ENCODE data around the gene CLEC10A.
"Not testable (repeated sequence)": the region's sequence is repeated elsewhere in the genome, so short reads cannot be mapped to it uniquely, and the experiment has no call there.

Gene CLEC10A

GRCh38 chr17:7108981-7109380, 28.9 kb upstream of the CLEC10A start:
- in situ Hi-C loops (cut with HindIII; ENCODE audit: low sequenced_read_pairs), result no loop called here

- in situ Hi-C loops (cut with HindIII; ENCODE audit: low sequenced_read_pairs), result no loop called here
These were observed 28.5 kb upstream of the CLEC10A start for GRCh38 chr17:7108560-7108925.

GRCh38 chr17:7107795-7108559, 27.9 kb upstream of the CLEC10A start:
- in situ Hi-C loops (cut with HindIII; ENCODE audit: low sequenced_read_pairs), result no loop called here

GRCh38 chr17:7107012-7107754, 27.1 kb upstream of the CLEC10A start:
- in situ Hi-C loops (cut with HindIII; ENCODE audit: low sequenced_read_pairs), result no loop called here

- in situ Hi-C loops (cut with HindIII; ENCODE audit: low sequenced_read_pairs), result no loop called here
These were observed 22.4 kb upstream of the CLEC10A start for GRCh38 chr17:7102421-7102820.

GRCh38 chr17:7101531-7101930, 21.5 kb upstream of the CLEC10A start:
- in situ Hi-C loops (cut with HindIII; ENCODE audit: low sequenced_read_pairs), result no loop called here

- in situ Hi-C loops (cut with HindIII; ENCODE audit: low sequenced_read_pairs), result not testable (repeated sequence)
These were observed 20.8 kb upstream of the CLEC10A start for GRCh38 chr17:7100641-7101379.

- in situ Hi-C loops (cut with HindIII; ENCODE audit: low sequenced_read_pairs), result no loop called here
These were observed 18.9 kb upstream of the CLEC10A start for GRCh38 chr17:7098802-7099459.

GRCh38 chr17:7097940-7098339, 17.9 kb upstream of the CLEC10A start:
- in situ Hi-C loops (cut with HindIII; ENCODE audit: low sequenced_read_pairs), result no loop called here

- in situ Hi-C loops (cut with HindIII; ENCODE audit: low sequenced_read_pairs), result no loop called here
These were observed 15.6 kb upstream of the CLEC10A start for GRCh38 chr17:7095625-7096024.

- in situ Hi-C loops (cut with HindIII; ENCODE audit: low sequenced_read_pairs), result no loop called here
These were observed 14.6 kb upstream of the CLEC10A start for GRCh38 chr17:7094652-7095019.

- in situ Hi-C loops (cut with HindIII; ENCODE audit: low sequenced_read_pairs), result not testable (repeated sequence)
These were observed 11.4 kb upstream of the CLEC10A start for GRCh38 chr17:7091311-7092005.

GRCh38 chr17:7089570-7089969, 9.5 kb upstream of the CLEC10A start:
- in situ Hi-C loops (cut with HindIII; ENCODE audit: low sequenced_read_pairs), result not testable (repeated sequence)

GRCh38 chr17:7088442-7088841, 8.4 kb upstream of the CLEC10A start:
- in situ Hi-C loops (cut with HindIII; ENCODE audit: low sequenced_read_pairs), result not testable (repeated sequence)

- in situ Hi-C loops (cut with HindIII; ENCODE audit: low sequenced_read_pairs), result no loop called here
These were observed 4.0 kb upstream of the CLEC10A start for GRCh38 chr17:7084088-7084487.

- in situ Hi-C loops (cut with HindIII; ENCODE audit: low sequenced_read_pairs), result no loop called here
These were observed 3.5 kb upstream of the CLEC10A start for GRCh38 chr17:7083592-7083991.

GRCh38 chr17:7081341-7082062, 1.5 kb upstream of the CLEC10A start:
- in situ Hi-C loops (cut with HindIII; ENCODE audit: low sequenced_read_pairs), result no loop called here

- in situ Hi-C loops (cut with HindIII; ENCODE audit: low sequenced_read_pairs), result no loop called here
These were observed 498 bp upstream of the CLEC10A start for GRCh38 chr17:7080456-7081041.

- in situ Hi-C loops (cut with HindIII; ENCODE audit: low sequenced_read_pairs), result no loop called here
These were observed 1.3 kb downstream of the CLEC10A start for GRCh38 chr17:7078711-7079110.
